AG04449 (cell line): Measurements from ENCODE around the gene VPS37C.

ENCODE experiments used
- CTCF ChIA-PET: fragments of 350-600 bp; formaldehyde crosslinking; extraction: SDS; loops from one replicate; lab custom pipeline; 2021; ENCODE audit warnings: antibody characterized with exemption; lab: Yijun Ruan, JAX
- POLR2A ChIA-PET: fragments of 400-600, 350-600 bp; formaldehyde crosslinking; extraction: SDS; loops from one replicate; lab custom pipeline; 2020; ENCODE audit warnings: antibody characterized with exemption, inconsistent platforms; lab: Yijun Ruan, JAX
- DNase-seq: peaks from one replicate; pipeline ENCODE4 v3.0.0-alpha.2; 2010; ENCODE audit warnings: low read depth, low spot score
- H3K4me3 ChIP-seq: 2 replicates; pipeline ENCODE4 v1.5.1; 2011; ENCODE audit warnings: low read depth, mild to moderate bottlenecking, control low read depth, low read length
- CTCF ChIP-seq: IDR thresholded peaks from one replicate; pipeline ENCODE4 v1.5.1; 2011; ENCODE audit warnings: mild to moderate bottlenecking, moderate library complexity, low read length, control low read depth, inconsistent platforms; ENCODE audit not compliant: insufficient read depth; ENCODE audit errors: missing control alignments

Gene VPS37C

GRCh38 chr11:61151545-61152252 is 9.5 kb downstream of the VPS37C start:
- no peak for TF ChIP-seq CTCF
- H3K4me3 ChIP-seq: no peak overlapping the region
- ChIA-PET POLR2A (no interaction called here), CTCF (interaction anchor here (1.1 to 2.2 kb wide), 4 partner anchors 11 to 23 kb away, joined by 3 to 10 read pairs (median 4); no protein-coding TSS in a partner anchor)
- DNase-seq: no peak

- no peak overlapping the region for H3K4me3 ChIP-seq
- TF ChIP-seq CTCF: no peak
- ChIA-PET CTCF (interaction anchor here (1.0 to 2.2 kb wide), 4 partner anchors 9 to 22 kb away, joined by 3 to 10 read pairs (median 4); no protein-coding TSS in a partner anchor), POLR2A (no interaction called here)
- no peak for DNase-seq
These were observed 10.3 kb downstream of the VPS37C start for GRCh38 chr11:61150706-61151544.

GRCh38 chr11:61149624-61150615 is 11.3 kb downstream of the VPS37C start:
- no peak for DNase-seq
- TF ChIP-seq CTCF: no peak
- ChIA-PET POLR2A (no interaction called here), CTCF (interaction anchor here (1.0 to 3.6 kb wide), 5 partner anchors 8 to 20 kb away, joined by 3 to 20 read pairs (median 4); no protein-coding TSS in a partner anchor)
- no peak overlapping the region for H3K4me3 ChIP-seq

- POLR2A ChIA-PET: interaction anchor here (0.6 kb wide), 1 partner anchor 30 kb away, joined by 3 read pairs; no protein-coding TSS in a partner anchor
- no peak overlapping the region for H3K4me3 ChIP-seq
- DNase-seq: no peak
- no peak for TF ChIP-seq CTCF
- CTCF ChIA-PET: interaction anchor here (0.8 to 3.6 kb wide), 4 partner anchors 10 to 39 kb away, joined by 3 to 20 read pairs (median 7); no protein-coding TSS in a partner anchor
These were observed 13.2 kb downstream of the VPS37C start for GRCh38 chr11:61147791-61148620.

GRCh38 chr11:61147271-61147670 is 14.0 kb downstream of the VPS37C start:
- no peak for TF ChIP-seq CTCF
- POLR2A ChIA-PET: interaction anchor here (0.6 kb wide), 1 partner anchor 31 kb away, joined by 3 read pairs; no protein-coding TSS in a partner anchor
- CTCF ChIA-PET: interaction anchor here (1.5 to 3.6 kb wide), 2 partner anchors 9 to 18 kb away, joined by 4 to 20 read pairs; no protein-coding TSS in a partner anchor
- H3K4me3 ChIP-seq: no peak overlapping the region
- no peak for DNase-seq
